ENCODE results near the gene THUMPD3. TPM values are rescaled to one million over a fixed set of nuclear protein-coding genes. Genes with fewer than 3 reads are reported as not detected.

Gene THUMPD3
- total RNA-seq, 4 donors from 2014 or later, result 5.4 to 26.9 (median 19.4) TPM

GRCh38 chr3:9379327-9379726, 16.5 kb downstream of the THUMPD3 start:
- H3K36me3 ChIP-seq, result peaks cover 0 to 65% (median 26%) of the 10 kb centered on the region in 4 donors
- TF ChIP-seq EP300 (IDR thresholded peaks at IDR 0.05; ENCODE audit: low read depth) (no peak), POLR2AphosphoS5 (IDR thresholded peaks at IDR 0.05) (no peak), POLR2A (IDR thresholded peaks at IDR 0.05) (no peak)
- TF ChIP-seq, protein P1, sequence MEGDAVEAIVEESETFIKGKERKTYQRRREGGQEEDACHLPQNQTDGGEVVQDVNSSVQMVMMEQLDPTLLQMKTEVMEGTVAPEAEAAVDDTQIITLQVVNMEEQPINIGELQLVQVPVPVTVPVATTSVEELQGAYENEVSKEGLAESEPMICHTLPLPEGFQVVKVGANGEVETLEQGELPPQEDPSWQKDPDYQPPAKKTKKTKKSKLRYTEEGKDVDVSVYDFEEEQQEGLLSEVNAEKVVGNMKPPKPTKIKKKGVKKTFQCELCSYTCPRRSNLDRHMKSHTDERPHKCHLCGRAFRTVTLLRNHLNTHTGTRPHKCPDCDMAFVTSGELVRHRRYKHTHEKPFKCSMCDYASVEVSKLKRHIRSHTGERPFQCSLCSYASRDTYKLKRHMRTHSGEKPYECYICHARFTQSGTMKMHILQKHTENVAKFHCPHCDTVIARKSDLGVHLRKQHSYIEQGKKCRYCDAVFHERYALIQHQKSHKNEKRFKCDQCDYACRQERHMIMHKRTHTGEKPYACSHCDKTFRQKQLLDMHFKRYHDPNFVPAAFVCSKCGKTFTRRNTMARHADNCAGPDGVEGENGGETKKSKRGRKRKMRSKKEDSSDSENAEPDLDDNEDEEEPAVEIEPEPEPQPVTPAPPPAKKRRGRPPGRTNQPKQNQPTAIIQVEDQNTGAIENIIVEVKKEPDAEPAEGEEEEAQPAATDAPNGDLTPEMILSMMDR (IDR thresholded peaks at IDR 0.05), result no peak
- H3K9me3 ChIP-seq, result no peaks in the 10 kb centered on the region
- no peak overlapping the region for H3K4me3 ChIP-seq
- DNase-seq, result no peak
- intact Hi-C loops (cut with DNase I; ENCODE audit: low total_unique reads), result no loop called here
- H3K27me3 ChIP-seq, result no peaks in the 10 kb centered on the region
- no peaks in the 10 kb centered on the region for H3K4me1 ChIP-seq
- H3K27ac ChIP-seq, result no peak overlapping the region
- WGBS, 2 donors (ENCODE audit: low coverage in 1 of 2), result 62 to 80% methylated on average over 4 of the region's 4 CpGs
- in situ Hi-C loops (cut with MboI; ENCODE audit: low pct_ligation_motif_present in 1 of 4, low pct_unique_long_range_greater_than_20kb in 1 of 4, low sequenced_read_pairs in 3 of 4), result no loop called here

GRCh38 chr3:9380014-9380413, 17.2 kb downstream of the THUMPD3 start:
- Histone ChIP-seq H3K36me3 (peaks cover 0 to 65% (median 26%) of the 10 kb centered on the region in 4 donors), H3K27ac (no peak overlapping the region), H3K4me3 (no peak overlapping the region), H3K9me3 (no peaks in the 10 kb centered on the region), H3K4me1 (no peaks in the 10 kb centered on the region), H3K27me3 (no peaks in the 10 kb centered on the region)
- intact Hi-C loops (cut with DNase I; ENCODE audit: low total_unique reads) (loop anchor here (10.0 kb wide), 1 partner anchor 55 kb away; no protein-coding TSS in a partner anchor), in situ Hi-C loops (cut with MboI; ENCODE audit: low pct_ligation_motif_present in 1 of 4, low pct_unique_long_range_greater_than_20kb in 1 of 4, low sequenced_read_pairs in 3 of 4) (no loop called here)
- WGBS, 2 donors (ENCODE audit: low coverage in 1 of 2), result 85 to 88% methylated on average over 3 of the region's 3 CpGs
- TF ChIP-seq EP300 (IDR thresholded peaks at IDR 0.05; ENCODE audit: low read depth) (no peak), POLR2A (IDR thresholded peaks at IDR 0.05) (no peak), POLR2AphosphoS5 (IDR thresholded peaks at IDR 0.05) (no peak)
- TF ChIP-seq, protein P1 (IDR thresholded peaks at IDR 0.05), result no peak
- no peak for DNase-seq

DNA sequence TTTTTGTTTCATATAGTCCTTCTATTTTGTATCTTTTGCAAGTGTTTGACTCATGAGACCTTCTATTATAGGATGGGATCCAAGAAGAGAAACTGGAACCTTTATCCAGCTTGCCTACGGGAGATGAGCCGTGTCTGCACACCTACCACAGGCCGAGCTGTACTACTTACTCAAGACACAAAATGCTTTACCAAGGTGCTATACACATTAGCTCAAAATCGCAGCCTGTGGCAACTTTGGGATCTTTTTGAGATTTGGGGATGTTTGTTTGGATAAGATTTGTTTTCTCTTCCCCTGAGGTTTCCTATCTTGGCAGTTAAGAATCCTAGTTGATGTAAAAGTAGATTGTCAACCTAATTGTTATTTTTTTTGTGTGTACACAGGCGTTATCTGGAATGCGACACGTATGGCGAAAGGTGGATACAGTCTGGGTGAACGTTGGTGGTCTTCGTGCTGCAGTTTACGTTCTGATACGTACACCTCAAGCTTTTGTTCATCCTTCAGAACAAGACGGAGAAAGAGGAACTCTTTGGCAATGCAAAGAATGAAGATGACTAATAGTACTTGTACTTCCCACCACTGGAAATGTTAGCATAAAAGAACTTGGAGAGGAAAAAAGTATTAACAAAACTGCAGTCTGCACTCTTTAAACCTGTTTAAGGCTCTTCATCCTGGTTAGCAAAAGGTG, 21.4 kb downstream of the THUMPD3 start:
- no peak for DNase-seq
- Histone ChIP-seq H3K4me3 (no peak overlapping the region), H3K36me3 (peaks cover 0 to 67% (median 31%) of the 10 kb centered on the region in 4 donors), H3K27ac (no peak overlapping the region), H3K4me1 (no peaks in the 10 kb centered on the region), H3K27me3 (no peaks in the 10 kb centered on the region), H3K9me3 (no peaks in the 10 kb centered on the region)
- intact Hi-C loops (cut with DNase I; ENCODE audit: low total_unique reads) (loop anchor here (10.0 kb wide), 1 partner anchor 51 kb away; no protein-coding TSS in a partner anchor), in situ Hi-C loops (cut with MboI; ENCODE audit: low pct_ligation_motif_present in 1 of 4, low pct_unique_long_range_greater_than_20kb in 1 of 4, low sequenced_read_pairs in 3 of 4) (no loop called here)
- 82 to 83% methylated on average over 10 to 13 of the region's 13 CpGs for WGBS, 2 donors (ENCODE audit: low coverage in 1 of 2)
- TF ChIP-seq POLR2AphosphoS5 (IDR thresholded peaks at IDR 0.05), result peak in 1 of 3 donors; percentile 16
- no peak for TF ChIP-seq POLR2A (IDR thresholded peaks at IDR 0.05)

DNA sequence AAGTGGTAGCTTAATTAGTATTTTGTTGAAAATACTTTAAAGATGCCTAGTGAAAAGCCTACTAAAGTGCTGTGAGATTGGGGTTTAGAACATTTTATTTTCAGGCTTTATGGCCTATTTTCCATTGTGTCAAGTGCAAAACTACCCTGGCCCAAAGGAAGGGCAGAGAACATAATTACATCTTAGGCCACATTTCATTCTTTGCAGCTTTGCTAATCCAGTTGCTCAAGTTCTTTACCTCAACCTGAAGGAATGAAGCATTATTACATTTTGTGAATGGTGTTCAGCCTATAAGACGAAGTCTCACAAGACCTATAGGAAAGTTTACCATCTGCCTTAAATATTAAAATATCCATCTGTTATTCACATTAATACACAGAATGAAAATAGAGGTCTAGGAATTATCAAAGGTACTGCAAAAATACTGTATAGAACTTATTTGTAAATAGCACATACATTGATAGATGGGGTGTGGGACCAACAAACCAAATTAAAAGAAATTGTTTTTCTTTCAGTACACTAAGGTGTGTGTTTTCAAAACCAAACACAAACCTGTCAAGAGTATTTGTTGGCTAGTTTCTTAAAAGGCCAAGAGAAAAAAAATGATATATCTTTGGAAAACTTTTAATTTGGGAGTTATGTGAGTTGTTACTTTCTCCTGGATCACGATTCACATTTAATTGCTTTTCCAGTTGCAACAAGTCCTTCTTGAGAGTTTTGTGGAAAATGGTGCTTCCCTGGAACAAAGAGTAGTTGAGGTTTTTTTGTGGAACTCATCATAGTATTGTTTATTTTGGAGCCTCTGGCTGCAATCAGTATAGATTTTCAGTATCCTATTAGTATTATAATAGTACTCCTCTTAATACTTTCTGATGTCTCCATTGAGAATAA, 22.6 kb downstream of the THUMPD3 start:
- H3K36me3 ChIP-seq, result peaks cover 0 to 71% (median 35%) of the 10 kb centered on the region in 4 donors
- DNase-seq, result no peak
- H3K9me3 ChIP-seq, result no peaks in the 10 kb centered on the region
- intact Hi-C loops (cut with DNase I; ENCODE audit: low total_unique reads), result loop anchor here (10.0 kb wide), 1 partner anchor 49 kb away; no protein-coding TSS in a partner anchor
- TF ChIP-seq EP300 (IDR thresholded peaks at IDR 0.05; ENCODE audit: low read depth) (no peak), POLR2A (IDR thresholded peaks at IDR 0.05) (no peak), POLR2AphosphoS5 (IDR thresholded peaks at IDR 0.05) (no peak)
- TF ChIP-seq, protein P1 (IDR thresholded peaks at IDR 0.05), result no peak
- H3K4me1 ChIP-seq, result no peaks in the 10 kb centered on the region
- H3K27ac ChIP-seq, result no peak overlapping the region
- no peak overlapping the region for H3K4me3 ChIP-seq
- H3K27me3 ChIP-seq, result no peaks in the 10 kb centered on the region
- 71 to 80% methylated on average over 2 of the region's 2 CpGs for WGBS, 2 donors (ENCODE audit: low coverage in 1 of 2)
- in situ Hi-C loops (cut with MboI; ENCODE audit: low pct_ligation_motif_present in 1 of 4, low pct_unique_long_range_greater_than_20kb in 1 of 4, low sequenced_read_pairs in 3 of 4), result no loop called here

All from transverse colon (tissue), 4 donors.